Ectodermal cell (in vitro differentiated cells): ENCODE measurements around the gene SSBP3.

Experiments used
- H3K27ac ChIP-seq: 2 replicates; pipeline ENCODE4 v1.7.0; 2013; ENCODE audit warnings: mild to moderate bottlenecking, low read depth, low read length; ENCODE audit not compliant: insufficient read depth, poor library complexity, severe bottlenecking
- H3K27me3 ChIP-seq: 2 replicates; pipeline ENCODE4 v1.7.0; 2013; ENCODE audit warnings: mild to moderate bottlenecking, low read length; ENCODE audit not compliant: insufficient read depth, control insufficient read depth, poor library complexity, severe bottlenecking
- H3K36me3 ChIP-seq: one replicate; pipeline ENCODE4 v1.7.0; 2013; ENCODE audit warnings: low read length; ENCODE audit not compliant: control insufficient read depth, insufficient read depth
- H3K4me1 ChIP-seq: one replicate; pipeline ENCODE4 v1.7.0; 2013; ENCODE audit warnings: low read length; ENCODE audit not compliant: control insufficient read depth, insufficient read depth
- H3K4me3 ChIP-seq: 2 replicates; pipeline ENCODE4 v1.7.0; 2013; ENCODE audit warnings: low read depth, low read length, control low read depth; ENCODE audit not compliant: insufficient read depth
- H3K9me3 ChIP-seq: 2 replicates; pipeline ENCODE4 v1.7.0; 2013; ENCODE audit warnings: mild to moderate bottlenecking, low read length, moderate library complexity; ENCODE audit not compliant: control insufficient read depth
- WGBS, 2 experiments: methylation state at CpG; one replicate each; pipeline ENCODE4 v1.1.7; 2013; ENCODE audit warnings: missing lambda C conversion rate in 2 of 2; 5-methylcytosine and 5-hydroxymethylcytosine counted together

Gene SSBP3

GRCh38 chr1:54262244-54262643 is 143.9 kb downstream of the SSBP3 start:
- Histone ChIP-seq H3K4me3 (no peak overlapping the region), H3K27ac (no peak overlapping the region), H3K9me3 (no peaks in the 10 kb centered on the region), H3K27me3 (no peaks in the 10 kb centered on the region), H3K36me3 (no peaks in the 10 kb centered on the region), H3K4me1 (peaks cover 18% of the 10 kb centered on the region)
- 93 to 95% methylated on average over 7 of the region's 7 CpGs for WGBS, 2 experiments

GRCh38 chr1:54260810-54261209 is 145.4 kb downstream of the SSBP3 start:
- Histone ChIP-seq H3K9me3 (no peaks in the 10 kb centered on the region), H3K27me3 (no peaks in the 10 kb centered on the region), H3K4me3 (no peak overlapping the region), H3K27ac (no peak overlapping the region), H3K4me1 (peaks cover 27% of the 10 kb centered on the region), H3K36me3 (no peaks in the 10 kb centered on the region)
- 95 to 96% methylated on average over 10 of the region's 10 CpGs for WGBS, 2 experiments

DNA sequence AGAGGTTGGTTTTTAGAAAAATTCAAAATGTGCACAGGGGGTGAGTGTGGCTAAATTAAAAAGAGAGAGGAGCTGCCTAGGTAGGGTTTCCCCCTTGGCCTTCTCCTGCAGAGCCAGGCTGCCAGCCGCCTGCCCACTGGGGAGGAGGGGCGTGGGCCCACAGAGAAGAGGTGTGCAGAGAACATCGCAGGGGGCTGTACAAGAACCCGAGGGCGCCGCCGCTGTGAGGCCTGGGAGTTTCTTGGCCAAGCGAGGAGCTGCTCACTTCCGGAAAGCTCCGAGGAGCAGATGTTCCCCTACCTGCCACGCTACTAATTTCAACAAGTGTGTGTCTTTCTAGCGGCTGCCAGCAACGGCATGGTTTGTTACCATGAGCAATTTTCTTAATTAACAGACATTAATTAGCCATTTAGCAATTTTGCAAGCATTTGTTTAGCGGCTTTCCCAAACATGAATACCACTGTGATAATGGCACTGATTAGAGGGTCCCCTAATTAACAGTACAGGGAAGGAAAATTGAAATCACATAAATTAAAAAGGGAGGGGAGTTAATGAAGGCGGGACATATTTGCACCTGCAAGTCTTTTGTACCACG is 146.6 kb downstream of the SSBP3 start:
- H3K27me3 ChIP-seq = no peaks in the 10 kb centered on the region
- H3K36me3 ChIP-seq = no peaks in the 10 kb centered on the region
- no peak overlapping the region for H3K4me3 ChIP-seq
- no peak overlapping the region for H3K27ac ChIP-seq
- peaks cover 26% of the 10 kb centered on the region for H3K4me1 ChIP-seq
- WGBS, 2 experiments = 91 to 93% methylated on average over 16 of the region's 16 CpGs
- no peaks in the 10 kb centered on the region for H3K9me3 ChIP-seq

GRCh38 chr1:54257876-54258275 is 148.3 kb downstream of the SSBP3 start:
- H3K27ac ChIP-seq = no peak overlapping the region
- H3K4me1 ChIP-seq = peaks cover 26% of the 10 kb centered on the region
- no peak overlapping the region for H3K4me3 ChIP-seq
- 92 to 93% methylated on average over 22 to 23 of the region's 23 CpGs for WGBS, 2 experiments
- H3K9me3 ChIP-seq = no peaks in the 10 kb centered on the region
- no peaks in the 10 kb centered on the region for H3K27me3 ChIP-seq
- H3K36me3 ChIP-seq = no peaks in the 10 kb centered on the region

DNA sequence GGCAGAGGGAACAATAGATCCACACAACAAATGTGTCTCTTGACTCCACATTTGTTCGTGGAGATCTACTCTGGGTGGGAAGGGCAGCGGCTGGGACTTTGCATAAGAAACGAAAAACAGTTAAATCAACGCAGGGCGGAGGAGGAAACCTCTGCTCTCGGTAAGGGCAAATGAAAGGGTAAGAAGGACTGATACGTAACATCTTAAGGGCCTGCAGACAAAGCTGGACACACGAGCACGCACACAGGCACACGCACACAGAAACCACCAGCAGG is 148.9 kb downstream of the SSBP3 start:
- H3K9me3 ChIP-seq = no peaks in the 10 kb centered on the region
- H3K36me3 ChIP-seq = no peaks in the 10 kb centered on the region
- peaks cover 26% of the 10 kb centered on the region for H3K4me1 ChIP-seq
- WGBS, 2 experiments = 54 to 55% methylated on average over 10 of the region's 10 CpGs
- H3K27me3 ChIP-seq = no peaks in the 10 kb centered on the region
- H3K27ac ChIP-seq = peak overlapping the region; percentile 67
- no peak overlapping the region for H3K4me3 ChIP-seq

- Histone ChIP-seq H3K27ac (peak overlapping the region; percentile 67), H3K9me3 (no peaks in the 10 kb centered on the region), H3K4me1 (peaks cover 26% of the 10 kb centered on the region), H3K27me3 (no peaks in the 10 kb centered on the region), H3K4me3 (no peak overlapping the region), H3K36me3 (no peaks in the 10 kb centered on the region)
- WGBS, 2 experiments = 86 to 92% methylated on average over 13 of the region's 13 CpGs
Measured at GRCh38 chr1:54256522-54257345, 149.5 kb downstream of the SSBP3 start.

GRCh38 chr1:54255026-54255702 is 151.0 kb downstream of the SSBP3 start:
- 94 to 98% methylated on average over 7 to 9 of the region's 9 CpGs for WGBS, 2 experiments

GRCh38 chr1:54254055-54254454 is 152.1 kb downstream of the SSBP3 start:
- Histone ChIP-seq H3K27ac (no peak overlapping the region), H3K4me1 (peaks cover 20% of the 10 kb centered on the region), H3K36me3 (no peaks in the 10 kb centered on the region), H3K4me3 (no peak overlapping the region), H3K9me3 (no peaks in the 10 kb centered on the region), H3K27me3 (no peaks in the 10 kb centered on the region)
- WGBS, 2 experiments = 94 to 96% methylated on average over 10 of the region's 10 CpGs

More at GRCh38 chr1:54255026-54255702, 151.0 kb downstream of the SSBP3 start:
- H3K9me3 ChIP-seq = no peaks in the 10 kb centered on the region
- H3K27ac ChIP-seq = no peak overlapping the region
- H3K27me3 ChIP-seq = no peaks in the 10 kb centered on the region
- peaks cover 20% of the 10 kb centered on the region for H3K4me1 ChIP-seq
- H3K36me3 ChIP-seq = no peaks in the 10 kb centered on the region
- H3K4me3 ChIP-seq = no peak overlapping the region

- Histone ChIP-seq H3K9me3 (no peaks in the 10 kb centered on the region), H3K4me1 (peaks cover 20% of the 10 kb centered on the region), H3K27ac (no peak overlapping the region), H3K27me3 (no peaks in the 10 kb centered on the region), H3K36me3 (no peaks in the 10 kb centered on the region), H3K4me3 (no peak overlapping the region)
- WGBS, 2 experiments = 88 to 93% methylated on average over 5 of the region's 5 CpGs
Measured at GRCh38 chr1:54253480-54253879, 152.7 kb downstream of the SSBP3 start.

- H3K36me3 ChIP-seq = no peaks in the 10 kb centered on the region
Measured at GRCh38 chr1:54252371-54252936, 153.7 kb downstream of the SSBP3 start.

More at GRCh38 chr1:54252371-54252936, 153.7 kb downstream of the SSBP3 start:
- Histone ChIP-seq H3K27me3 (no peaks in the 10 kb centered on the region), H3K4me3 (no peak overlapping the region), H3K27ac (no peak overlapping the region), H3K4me1 (peaks cover 14% of the 10 kb centered on the region), H3K9me3 (no peaks in the 10 kb centered on the region)
- WGBS, 2 experiments = 94 to 97% methylated on average over 11 of the region's 11 CpGs
